Measurements from ENCODE around the gene RNF25.

The RNF25 gene

DNA sequence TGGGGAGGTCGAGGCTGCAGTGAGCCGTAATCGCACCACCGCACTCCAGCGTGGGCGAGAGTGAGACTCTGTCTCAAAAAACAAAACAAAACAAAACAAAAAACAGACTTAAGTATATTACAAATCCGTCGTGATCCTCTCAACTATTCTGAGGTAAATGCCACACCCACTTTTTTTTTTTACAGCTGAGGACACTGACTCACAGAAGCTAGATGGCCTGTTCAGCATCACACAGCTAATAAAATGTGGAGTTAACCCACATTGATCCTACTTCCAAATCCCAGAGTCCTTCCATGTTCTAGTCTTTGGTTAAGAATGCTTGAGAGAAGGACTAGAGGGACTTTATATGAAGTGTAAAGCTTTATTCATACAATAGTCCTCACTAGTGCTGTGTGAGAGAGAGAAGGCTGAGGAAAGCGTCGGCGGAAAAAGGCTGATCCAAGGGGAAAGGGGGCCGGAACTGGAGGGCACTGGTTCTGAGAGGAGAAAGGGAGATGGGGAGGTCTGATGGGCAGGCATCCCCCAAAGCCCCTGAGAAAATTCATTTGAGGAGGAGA is 627 bp downstream of the RNF25 start:
- Histone ChIP-seq H3K36me3 (peaks cover 17% of the 10 kb centered on the region), H3K27me3 (ENCODE audit: insufficient read depth, low read depth, severe bottlenecking) (no peaks in the 10 kb centered on the region), H3K27ac (peak overlapping the region; percentile 76), H3K4me3 (ENCODE audit: low read depth, low read length) (peak overlapping the region; percentile 69), H3K9me3 (ENCODE audit: severe bottlenecking) (no peaks in the 10 kb centered on the region)
- no peak for DNase-seq
- TF ChIP-seq, protein P1, sequence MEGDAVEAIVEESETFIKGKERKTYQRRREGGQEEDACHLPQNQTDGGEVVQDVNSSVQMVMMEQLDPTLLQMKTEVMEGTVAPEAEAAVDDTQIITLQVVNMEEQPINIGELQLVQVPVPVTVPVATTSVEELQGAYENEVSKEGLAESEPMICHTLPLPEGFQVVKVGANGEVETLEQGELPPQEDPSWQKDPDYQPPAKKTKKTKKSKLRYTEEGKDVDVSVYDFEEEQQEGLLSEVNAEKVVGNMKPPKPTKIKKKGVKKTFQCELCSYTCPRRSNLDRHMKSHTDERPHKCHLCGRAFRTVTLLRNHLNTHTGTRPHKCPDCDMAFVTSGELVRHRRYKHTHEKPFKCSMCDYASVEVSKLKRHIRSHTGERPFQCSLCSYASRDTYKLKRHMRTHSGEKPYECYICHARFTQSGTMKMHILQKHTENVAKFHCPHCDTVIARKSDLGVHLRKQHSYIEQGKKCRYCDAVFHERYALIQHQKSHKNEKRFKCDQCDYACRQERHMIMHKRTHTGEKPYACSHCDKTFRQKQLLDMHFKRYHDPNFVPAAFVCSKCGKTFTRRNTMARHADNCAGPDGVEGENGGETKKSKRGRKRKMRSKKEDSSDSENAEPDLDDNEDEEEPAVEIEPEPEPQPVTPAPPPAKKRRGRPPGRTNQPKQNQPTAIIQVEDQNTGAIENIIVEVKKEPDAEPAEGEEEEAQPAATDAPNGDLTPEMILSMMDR (IDR thresholded peaks at IDR 0.05; ENCODE audit: low read depth, low read length) = no peak

DNA sequence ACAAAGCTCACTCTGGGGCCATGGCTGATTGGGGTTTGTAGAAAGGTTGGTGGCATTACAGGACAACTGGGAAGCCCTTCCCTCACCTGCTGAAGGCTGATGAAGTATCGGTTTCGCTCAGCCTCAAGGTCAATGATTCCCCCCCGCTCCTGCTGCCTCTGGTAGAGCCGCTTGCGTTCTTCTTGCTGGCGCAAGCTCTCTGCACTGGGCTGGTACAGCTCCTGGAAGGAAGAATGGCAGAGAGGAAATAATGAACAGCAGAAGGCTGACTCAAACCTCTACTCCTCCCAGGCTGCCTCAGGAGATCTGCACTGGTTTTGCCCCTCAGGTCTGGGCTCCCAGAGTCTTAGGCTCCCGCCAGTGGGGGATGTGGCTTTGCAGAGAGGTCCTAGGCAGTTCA is 7.1 kb downstream of the RNF25 start:
- no peaks in the 10 kb centered on the region for H3K27me3 ChIP-seq (ENCODE audit: insufficient read depth, low read depth, severe bottlenecking)
- H3K4me3 ChIP-seq (ENCODE audit: low read depth, low read length) = no peak overlapping the region
- TF ChIP-seq, protein P1 (IDR thresholded peaks at IDR 0.05; ENCODE audit: low read depth, low read length) = no peak
- H3K9me3 ChIP-seq (ENCODE audit: severe bottlenecking) = no peaks in the 10 kb centered on the region
- no peak for DNase-seq
- H3K27ac ChIP-seq = no peak overlapping the region
- peaks cover 57% of the 10 kb centered on the region for H3K36me3 ChIP-seq

DNA sequence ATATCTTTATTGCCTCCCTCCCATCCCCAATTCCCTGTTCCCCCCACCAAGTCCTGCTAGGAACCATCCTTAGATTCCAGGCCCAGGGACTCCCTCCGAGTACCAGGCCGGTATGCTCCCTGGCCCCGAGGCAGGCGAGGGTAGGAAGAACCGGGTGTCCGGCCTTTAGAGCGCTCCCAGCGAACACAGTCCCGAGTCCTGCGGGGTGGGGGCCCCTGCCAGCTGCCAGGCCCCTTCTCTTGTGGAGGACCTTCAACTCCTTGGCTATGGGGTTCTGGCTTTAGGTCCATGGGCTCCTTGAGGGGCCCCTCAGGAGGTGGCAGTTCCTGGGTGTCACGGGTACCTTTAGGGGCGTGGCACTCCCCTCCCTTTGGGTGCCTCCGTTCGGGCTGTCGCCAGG is 7.9 kb downstream of the RNF25 start:
- DNase-seq = no peak
- Histone ChIP-seq H3K27ac (no peak overlapping the region), H3K36me3 (peaks cover 61% of the 10 kb centered on the region), H3K27me3 (ENCODE audit: insufficient read depth, low read depth, severe bottlenecking) (no peaks in the 10 kb centered on the region), H3K9me3 (ENCODE audit: severe bottlenecking) (no peaks in the 10 kb centered on the region), H3K4me3 (ENCODE audit: low read depth, low read length) (no peak overlapping the region)
- TF ChIP-seq, protein P1 (IDR thresholded peaks at IDR 0.05; ENCODE audit: low read depth, low read length) = no peak

DNA sequence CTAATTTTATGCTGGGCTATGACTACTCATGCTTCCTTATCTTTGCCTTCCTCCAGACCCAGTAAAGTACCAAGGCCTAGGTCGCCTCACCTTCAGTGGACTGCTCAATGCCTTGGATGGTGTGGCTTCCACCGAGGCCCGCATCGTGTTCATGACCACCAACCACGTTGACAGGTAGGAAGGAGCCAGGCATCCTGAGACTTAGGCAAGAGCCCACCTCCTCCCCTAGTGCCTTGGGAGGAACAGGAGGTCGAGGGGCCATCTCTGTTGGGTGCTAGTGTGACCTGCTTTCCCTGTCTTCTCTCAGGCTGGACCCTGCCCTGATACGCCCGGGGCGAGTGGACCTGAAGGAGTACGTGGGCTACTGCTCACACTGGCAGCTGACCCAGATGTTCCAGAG is 9.0 kb downstream of the RNF25 start:
- TF ChIP-seq, protein P1 (IDR thresholded peaks at IDR 0.05; ENCODE audit: low read depth, low read length) = no peak
- DNase-seq = no peak
- Histone ChIP-seq H3K27ac (no peak overlapping the region), H3K4me3 (ENCODE audit: low read depth, low read length) (no peak overlapping the region), H3K27me3 (ENCODE audit: insufficient read depth, low read depth, severe bottlenecking) (no peaks in the 10 kb centered on the region), H3K9me3 (ENCODE audit: severe bottlenecking) (no peaks in the 10 kb centered on the region), H3K36me3 (peaks cover 69% of the 10 kb centered on the region)

DNA sequence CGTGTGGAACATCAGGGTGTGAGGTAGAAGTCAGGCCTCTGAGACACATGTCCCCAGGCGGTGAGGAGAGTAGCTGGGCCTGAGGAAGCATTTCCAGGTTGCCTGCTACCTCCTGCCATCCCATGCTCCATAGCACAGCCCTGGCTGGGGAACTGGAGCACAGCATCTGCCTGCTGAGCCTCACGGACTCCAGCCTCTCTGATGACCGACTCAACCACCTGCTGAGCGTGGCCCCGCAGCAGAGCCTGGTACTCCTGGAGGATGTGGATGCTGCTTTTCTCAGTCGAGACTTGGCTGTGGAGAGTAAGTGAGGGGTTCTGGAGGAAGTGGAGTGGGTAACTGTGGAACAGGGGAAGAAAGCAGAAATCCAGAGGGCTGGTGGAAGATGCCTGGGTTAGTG is 9.4 kb downstream of the RNF25 start:
- no peak for DNase-seq
- TF ChIP-seq, protein P1 (IDR thresholded peaks at IDR 0.05; ENCODE audit: low read depth, low read length) = no peak
- Histone ChIP-seq H3K4me3 (ENCODE audit: low read depth, low read length) (no peak overlapping the region), H3K27me3 (ENCODE audit: insufficient read depth, low read depth, severe bottlenecking) (no peaks in the 10 kb centered on the region), H3K36me3 (peaks cover 69% of the 10 kb centered on the region), H3K9me3 (ENCODE audit: severe bottlenecking) (no peaks in the 10 kb centered on the region), H3K27ac (no peak overlapping the region)

DNA sequence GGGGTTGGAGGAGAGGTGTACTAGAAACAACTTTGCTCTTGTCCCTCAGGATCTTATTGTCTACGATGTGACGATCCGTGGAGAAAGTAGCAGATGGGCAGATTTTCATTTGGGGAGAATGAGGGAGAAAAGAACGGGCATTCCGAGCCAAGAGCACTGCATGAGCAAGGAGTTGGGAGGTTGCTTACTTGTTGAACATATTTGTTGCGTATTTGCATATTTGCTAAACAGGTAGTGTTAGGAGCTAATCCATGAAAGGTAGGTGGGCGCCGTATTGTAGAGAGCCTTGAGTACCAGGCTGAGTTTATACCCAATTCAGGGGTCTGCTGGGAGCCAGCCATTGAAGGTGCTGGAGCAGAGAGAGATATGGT is 11.8 kb downstream of the RNF25 start:
- Histone ChIP-seq H3K9me3 (ENCODE audit: severe bottlenecking) (no peaks in the 10 kb centered on the region), H3K27ac (peak overlapping the region; percentile 96), H3K27me3 (ENCODE audit: insufficient read depth, low read depth, severe bottlenecking) (no peaks in the 10 kb centered on the region), H3K4me3 (ENCODE audit: low read depth, low read length) (peak overlapping the region; percentile 98), H3K36me3 (peaks cover 77% of the 10 kb centered on the region)
- no peak for DNase-seq
- TF ChIP-seq, protein P1 (IDR thresholded peaks at IDR 0.05; ENCODE audit: low read depth, low read length) = no peak
